HG02763 (cell line): ENCODE data around the gene AOAH.
"Not testable (repeated sequence)": the region's sequence is repeated elsewhere in the genome, so short reads cannot be mapped to it uniquely, and the experiment has no call there.

Source experiments
- ATAC-seq: cut with Tn5 transposase; IDR thresholded peaks from one replicate; pipeline ENCODE4 v1.9.1; 2021; ENCODE audit warnings: mild to moderate bottlenecking, moderate library complexity; ENCODE audit not compliant: unreplicated experiment

AOAH gene

DNA sequence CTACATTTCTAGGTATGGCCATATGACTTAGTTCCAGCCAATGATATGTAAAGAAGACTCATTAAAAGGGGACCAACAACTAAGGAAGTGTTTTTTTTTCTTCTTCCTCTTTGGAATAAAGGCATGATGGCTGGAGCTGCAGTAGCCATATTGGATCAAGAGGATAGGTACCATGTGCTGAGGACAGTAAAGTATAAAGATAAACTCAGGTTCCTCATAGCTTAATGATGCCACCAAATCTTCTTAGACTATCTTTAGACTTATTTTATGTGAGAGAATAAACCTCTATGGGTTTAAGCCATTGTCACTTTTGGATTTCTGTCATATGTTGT lies 249.3 kb downstream of the AOAH start:
- ATAC-seq: no peak

DNA sequence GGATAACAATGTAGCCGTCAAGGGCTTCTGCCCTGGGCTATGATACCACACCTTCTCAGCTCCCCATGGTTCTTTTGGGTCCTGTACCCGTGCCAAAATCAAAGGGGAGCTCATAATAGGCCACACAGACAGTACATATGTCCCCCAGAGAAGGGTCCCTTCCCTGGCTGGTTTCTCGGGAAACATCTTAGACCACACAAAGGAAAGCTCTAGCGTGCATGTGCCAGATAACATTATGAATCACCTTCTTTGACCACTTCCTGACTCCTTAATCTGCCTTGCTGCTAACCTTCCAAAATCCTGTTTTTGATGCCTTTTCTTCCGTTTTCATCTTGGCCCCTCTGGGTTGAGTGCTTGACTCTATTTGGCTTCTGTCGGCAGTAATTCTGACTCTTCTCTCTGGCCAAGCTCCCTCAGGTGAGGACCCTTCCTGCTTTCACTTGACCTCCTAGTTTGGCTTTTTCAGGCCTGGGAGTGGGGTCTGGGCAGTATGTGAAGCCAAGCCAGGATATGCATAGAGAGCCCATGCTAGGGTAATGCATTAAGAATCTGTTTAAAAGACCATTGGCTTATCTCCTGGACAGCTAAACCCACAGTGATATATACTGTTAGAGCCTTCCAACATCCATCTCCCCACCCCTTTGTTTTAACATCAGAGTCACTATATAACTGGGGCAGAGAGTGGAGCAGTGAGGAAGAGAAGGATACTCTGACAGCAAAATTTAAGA lies 249.8 kb downstream of the AOAH start:
- no peak for ATAC-seq

DNA sequence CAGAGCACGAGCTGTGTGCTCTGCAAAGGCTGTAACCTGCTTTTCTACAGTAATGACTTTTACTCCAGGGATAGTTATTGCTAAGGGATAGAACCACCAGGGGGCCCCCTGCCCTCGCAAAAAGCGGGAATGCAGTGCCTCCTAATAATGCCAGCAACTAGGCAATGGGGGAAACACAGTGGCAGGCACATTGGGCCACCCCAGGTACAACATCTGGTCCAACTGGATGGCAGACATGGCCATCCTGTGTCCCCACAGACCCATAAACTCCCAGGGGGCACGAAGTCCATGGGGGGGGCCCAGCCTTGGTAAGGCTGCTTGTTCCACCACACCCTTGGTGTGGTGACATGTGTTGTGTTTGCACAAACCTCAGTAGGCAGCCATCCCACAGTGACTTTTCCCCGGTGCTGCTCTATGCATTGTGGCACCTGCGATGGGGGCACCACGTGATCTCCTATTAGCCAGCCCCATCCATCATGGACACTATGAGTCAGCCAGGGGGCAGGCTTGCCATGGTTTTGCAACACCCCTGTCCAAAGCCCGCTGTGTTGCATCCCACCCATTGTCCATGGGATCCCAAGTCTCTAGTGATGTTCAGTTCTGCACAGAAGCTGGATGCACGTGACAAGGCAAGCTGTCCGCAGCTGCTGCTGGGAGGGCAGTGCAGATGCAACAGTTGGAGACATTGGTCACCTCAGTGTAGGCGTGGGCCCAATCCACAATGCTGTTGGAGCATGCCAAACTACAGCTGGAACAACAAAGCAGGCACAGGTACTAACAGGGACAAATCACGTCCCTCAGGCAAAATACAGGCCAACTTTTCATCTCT lies 250.6 kb downstream of the AOAH start:
- ATAC-seq: no peak

- ATAC-seq: no peak
These were observed 252.1 kb downstream of the AOAH start for GRCh38 chr7:36472141-36472729.

DNA sequence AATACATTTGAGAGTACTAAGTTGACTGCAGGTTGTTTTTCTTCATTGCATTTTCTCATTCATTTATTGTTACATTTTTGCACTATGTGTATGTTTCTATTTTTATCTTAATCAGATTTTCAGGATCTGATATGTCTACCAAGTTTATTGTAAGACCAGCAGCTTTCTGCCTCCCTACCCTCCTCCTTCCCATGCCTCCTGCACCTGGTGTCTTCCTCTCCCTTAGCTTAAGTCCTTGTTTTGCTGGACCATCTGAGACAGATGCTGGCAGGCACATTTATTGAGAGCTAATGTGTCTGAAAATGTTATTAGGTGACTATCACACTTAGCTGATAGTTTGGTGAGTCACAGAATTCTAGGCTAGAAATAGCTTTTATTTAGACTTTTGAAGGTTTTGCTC lies 255.1 kb downstream of the AOAH start:
- no peak for ATAC-seq

GRCh38 chr7:36468370-36469101 lies 255.8 kb downstream of the AOAH start:
- ATAC-seq: no peak

DNA sequence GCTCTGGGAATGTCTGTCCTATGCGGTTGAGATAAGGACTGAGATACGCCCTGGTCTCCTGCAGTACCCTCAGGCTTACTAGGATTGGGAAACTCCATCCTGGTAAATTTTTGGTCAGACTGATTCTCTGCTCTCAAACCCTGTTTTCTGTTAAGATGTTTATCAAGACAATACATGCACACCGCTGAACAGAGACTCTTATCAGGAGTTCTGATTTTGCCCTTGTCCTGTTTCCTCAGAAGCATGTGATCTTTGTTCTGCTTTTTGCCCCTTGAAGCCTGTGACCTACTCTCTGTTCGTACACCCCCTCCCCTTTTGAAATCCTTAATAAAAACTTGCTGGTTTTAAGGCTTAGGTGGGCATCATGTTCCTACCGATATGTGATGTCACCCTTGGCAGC lies 258.3 kb downstream of the AOAH start:
- ATAC-seq: not testable (repeated sequence)

DNA sequence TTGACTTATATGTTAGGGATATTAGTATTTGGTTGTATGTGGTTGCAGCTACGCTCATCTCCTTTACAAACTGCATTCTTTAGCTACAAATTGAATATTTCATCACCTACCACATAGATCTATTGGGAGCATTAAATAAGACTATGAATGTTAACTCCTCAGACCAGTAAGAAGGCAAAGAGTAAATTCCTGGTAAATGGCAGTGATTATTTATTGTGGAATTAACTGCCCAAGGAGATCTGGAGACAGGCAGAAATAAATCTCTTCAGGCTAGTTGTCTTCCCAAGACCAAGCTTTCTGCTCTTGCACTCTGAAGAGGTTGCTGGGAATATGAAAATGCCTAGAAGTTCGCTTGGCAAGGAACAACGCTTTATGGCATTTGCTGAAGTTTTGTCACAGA lies 260.0 kb downstream of the AOAH start:
- ATAC-seq: no peak
